Head of caudate nucleus (tissue), 42 donors: ENCODE measurements around the gene NXNL2.

Experiments used
- DNase-seq, 42 donors: peaks; one replicate each; pipeline versions ENCODE4 v3.0.0 to v3.0.0-alpha.2; 2020 to 2021; ENCODE audit warnings: mixed read lengths in 7 of 42
- intact Hi-C: fragments of 100-400 bp; cut with DNase I; formaldehyde crosslinking; loops from one replicate; pipeline ENCODE4 v1.15.0; 2022

Gene NXNL2

DNA sequence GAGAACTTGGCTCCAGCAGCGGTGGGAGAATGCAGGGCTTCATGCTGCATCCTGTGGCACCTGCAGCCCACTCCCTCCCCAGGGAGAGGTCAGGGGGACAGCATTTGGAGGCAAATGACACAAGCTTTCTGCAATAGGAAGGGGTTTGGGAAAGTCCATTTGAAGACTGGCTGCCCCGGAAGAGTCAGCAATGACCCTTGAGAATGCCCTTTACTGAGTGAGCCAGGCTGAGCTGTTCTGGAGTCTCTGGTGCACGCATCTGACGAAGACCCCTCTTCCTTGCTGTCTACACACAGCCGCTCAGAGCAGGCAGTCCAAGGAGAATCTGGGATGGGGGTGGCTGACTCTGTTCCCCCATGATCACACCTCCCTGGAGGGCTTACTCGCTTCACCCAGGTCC is 5.5 kb upstream of the NXNL2 start:
- intact Hi-C loops, result no loop called here
- peak in 1 of 42 donors; percentile 8 for DNase-seq

DNA sequence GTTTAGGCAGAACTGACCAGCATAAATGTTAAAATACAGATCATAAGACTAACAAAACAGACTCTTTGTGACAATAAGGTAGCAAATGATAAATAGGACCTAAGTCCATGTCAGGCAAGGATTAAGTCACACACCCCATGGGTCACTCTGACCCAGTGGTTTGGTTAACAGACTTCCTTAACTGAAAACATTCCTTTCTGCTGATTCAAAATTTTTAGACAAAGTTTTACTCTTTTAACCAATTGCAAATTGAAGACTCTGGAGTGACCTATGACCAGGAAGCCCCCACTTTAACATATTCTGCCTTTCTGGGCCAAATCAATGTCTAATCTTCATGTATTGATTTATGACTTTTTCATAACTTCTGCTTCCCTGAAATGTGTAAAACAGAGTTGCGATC is 4.9 kb upstream of the NXNL2 start:
- intact Hi-C loops, result no loop called here
- no peak for DNase-seq

DNA sequence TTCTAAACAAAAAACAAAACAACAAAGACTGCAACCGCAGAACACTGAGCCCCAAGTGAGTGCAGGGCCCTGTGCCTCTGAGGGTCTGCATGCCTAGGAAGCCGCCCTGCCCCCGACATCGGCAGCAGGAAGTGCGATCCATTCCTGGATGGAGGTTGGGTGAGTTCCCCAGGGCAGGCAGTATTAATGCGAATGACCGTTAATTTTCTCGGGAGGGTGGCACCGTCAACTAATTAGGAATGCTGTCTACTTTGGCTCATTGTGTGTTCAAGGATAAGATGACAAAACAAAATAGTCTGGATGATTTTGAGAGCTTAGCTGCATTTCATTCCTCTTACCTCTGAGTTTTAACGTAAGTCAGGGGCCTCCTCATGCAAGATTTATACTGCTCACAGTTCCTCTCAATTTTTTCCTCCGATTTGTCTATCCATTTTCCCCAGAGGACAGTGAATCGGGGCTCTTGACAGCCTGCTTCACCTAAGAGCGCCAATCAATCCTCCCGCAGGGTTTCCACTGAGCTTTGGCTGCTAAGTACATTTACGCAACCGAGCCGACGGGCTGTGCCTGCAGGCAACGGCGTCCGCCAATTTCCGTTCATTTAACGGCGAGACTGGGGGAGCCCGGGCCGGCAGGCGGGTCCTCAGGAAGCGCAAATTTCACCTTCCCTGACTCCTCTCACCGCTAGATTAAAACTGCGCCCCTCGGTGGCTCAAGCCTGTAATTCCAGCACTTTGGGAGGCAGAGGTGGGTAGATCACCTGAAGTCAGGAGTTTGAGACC is 2.9 kb upstream of the NXNL2 start:
- intact Hi-C loops, result no loop called here
- DNase-seq, result peak in 2 of 42 donors; percentile 4 to 11

DNA sequence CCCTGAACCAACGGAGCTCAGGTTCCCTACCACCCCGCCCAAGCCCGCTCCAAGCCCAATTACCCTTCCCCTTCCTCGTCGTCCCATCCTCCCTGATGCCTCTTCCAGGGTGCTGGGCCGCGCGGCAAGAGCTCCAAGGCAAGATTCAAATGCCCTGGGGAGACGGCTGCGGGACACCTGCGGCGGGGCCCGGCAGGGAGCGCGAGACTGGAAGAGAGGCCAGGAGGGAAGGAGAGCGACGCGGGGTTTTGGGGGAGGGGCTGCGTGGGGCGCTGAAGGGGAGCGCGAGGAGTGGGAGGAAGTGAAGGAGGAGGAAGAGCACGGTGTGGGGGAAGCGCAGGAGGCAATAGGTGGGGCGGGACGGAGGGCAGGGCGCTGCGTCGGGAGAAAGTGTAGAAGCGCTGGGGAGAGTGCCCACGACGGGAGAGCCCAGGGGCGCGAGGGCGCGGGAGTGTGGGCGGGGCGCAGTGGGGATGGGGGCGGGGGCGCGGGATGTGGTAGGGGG is 975 bp upstream of the NXNL2 start:
- intact Hi-C loops, result no loop called here

DNA sequence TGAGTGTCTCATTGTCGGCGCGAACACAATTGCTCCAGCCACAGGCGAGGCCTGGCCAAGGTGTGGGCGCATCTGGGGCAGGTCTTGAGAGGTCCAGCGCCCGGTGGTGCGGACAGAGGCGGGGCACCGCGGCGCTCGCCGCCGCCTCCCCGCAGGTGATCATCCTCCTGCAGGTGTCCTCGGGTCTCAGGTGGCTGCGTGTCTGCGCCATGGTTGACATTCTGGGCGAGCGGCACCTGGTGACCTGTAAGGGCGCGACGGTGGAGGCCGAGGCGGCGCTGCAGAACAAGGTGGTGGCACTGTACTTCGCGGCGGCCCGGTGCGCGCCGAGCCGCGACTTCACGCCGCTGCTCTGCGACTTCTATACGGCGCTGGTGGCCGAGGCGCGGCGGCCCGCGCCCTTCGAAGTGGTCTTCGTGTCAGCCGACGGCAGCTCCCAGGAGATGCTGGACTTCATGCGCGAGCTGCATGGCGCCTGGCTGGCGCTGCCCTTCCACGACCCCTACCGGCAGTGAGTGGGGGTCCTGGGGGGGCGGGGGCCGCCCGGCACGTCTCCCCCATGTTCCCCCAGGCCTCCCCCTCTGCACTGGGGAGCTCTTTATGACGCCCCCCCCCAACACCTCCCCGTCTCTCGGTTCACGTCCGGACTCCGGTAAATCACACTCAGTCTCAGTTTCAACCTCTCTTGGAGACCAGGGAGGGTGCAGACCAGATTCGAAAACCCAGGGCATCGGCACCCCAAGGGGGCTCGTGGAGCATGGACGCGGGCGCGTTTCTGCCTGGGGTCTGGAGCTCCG is 446 bp downstream of the NXNL2 start:
- peak in 9 of 42 donors; percentile 3 to 47 (median 23) for DNase-seq
- intact Hi-C loops, result no loop called here

More for the DNA sequence above, 975 bp upstream of the NXNL2 start:
- no peak for DNase-seq

DNA sequence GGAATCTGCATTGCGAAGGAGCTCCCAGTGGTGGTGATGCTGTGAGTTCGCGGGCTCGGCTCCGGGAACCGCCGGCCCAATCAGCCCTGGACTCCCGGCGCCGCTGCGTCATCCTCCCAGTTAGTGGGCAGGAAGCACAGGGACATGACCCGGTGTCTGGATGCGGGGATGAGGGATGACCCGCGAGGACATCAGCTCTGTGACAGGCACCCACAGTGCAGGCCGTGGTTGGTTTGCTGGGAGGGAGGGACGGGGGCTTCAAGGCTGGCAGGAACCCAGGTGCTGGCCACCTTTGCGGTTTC is 996 bp downstream of the NXNL2 start:
- peak in 1 of 42 donors; percentile 3 for DNase-seq

GRCh38 chr9:88536951-88537760 is 2.2 kb downstream of the NXNL2 start:
- intact Hi-C loops, result no loop called here
- no peak for DNase-seq

More for the DNA sequence above, 996 bp downstream of the NXNL2 start:
- intact Hi-C loops, result no loop called here

DNA sequence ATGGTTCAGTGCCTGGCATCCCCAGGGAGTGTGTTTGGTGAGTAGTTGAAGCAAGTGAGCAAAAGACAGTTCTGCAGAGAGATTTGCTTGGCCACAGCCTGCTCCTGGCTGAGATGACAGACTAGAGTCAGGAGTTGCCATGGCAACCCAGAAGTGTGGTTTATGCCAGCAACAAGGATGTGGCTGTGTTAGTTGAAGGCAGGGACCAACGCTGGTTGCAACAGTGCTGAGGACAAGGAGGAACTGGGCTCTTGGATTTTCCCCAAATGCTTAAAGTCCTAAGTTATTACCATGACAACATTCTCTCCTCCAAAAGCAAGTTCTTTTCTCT is 2.7 kb downstream of the NXNL2 start:
- DNase-seq, result peak; percentile 28 to 94 (median 74)
- intact Hi-C loops, result no loop called here

DNA sequence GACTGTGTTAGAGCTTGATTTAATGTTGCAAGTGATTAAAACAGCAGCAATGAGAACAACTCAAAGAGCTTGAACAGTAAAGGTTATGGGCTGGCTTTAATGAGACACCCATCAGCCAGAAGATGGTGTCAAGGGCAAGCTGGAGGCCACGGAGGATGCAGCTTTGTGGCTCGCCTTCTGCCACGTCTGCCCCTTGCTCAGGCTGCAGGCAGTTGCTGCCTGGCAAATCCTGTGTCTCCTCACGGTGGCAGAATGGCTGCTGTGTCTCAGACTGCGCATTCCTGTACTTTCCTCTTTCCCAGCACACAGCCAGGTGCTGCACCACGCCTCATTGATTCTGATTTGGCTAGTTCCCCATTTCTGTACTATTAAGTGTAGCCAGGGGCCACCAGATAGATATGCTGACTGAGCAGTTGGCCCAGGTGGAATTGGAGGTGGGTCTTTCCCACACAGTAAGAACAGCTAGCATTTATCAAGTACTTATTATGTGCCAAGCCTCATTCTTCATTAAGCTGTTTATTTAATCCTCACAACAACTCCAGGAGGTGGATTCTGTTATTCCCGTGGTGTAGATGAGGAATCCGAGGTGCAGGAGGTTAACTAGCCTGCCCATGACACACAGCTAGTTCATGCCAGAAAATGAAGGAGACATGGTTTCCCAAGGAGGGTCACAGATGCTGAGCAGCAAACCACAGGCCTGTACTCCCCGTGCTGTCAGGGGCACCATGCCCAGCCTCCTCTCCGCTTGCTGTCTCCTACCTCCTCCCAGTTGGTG is 3.5 kb downstream of the NXNL2 start:
- DNase-seq, result no peak
- intact Hi-C loops, result no loop called here

GRCh38 chr9:88539246-88539645 is 4.3 kb downstream of the NXNL2 start:
- intact Hi-C loops, result no loop called here
- no peak for DNase-seq

GRCh38 chr9:88540251-88540763 is 5.3 kb downstream of the NXNL2 start:
- intact Hi-C loops, result no loop called here
- no peak for DNase-seq

GRCh38 chr9:88544245-88544644 is 9.3 kb downstream of the NXNL2 start:
- no peak for DNase-seq
- intact Hi-C loops, result no loop called here

DNA sequence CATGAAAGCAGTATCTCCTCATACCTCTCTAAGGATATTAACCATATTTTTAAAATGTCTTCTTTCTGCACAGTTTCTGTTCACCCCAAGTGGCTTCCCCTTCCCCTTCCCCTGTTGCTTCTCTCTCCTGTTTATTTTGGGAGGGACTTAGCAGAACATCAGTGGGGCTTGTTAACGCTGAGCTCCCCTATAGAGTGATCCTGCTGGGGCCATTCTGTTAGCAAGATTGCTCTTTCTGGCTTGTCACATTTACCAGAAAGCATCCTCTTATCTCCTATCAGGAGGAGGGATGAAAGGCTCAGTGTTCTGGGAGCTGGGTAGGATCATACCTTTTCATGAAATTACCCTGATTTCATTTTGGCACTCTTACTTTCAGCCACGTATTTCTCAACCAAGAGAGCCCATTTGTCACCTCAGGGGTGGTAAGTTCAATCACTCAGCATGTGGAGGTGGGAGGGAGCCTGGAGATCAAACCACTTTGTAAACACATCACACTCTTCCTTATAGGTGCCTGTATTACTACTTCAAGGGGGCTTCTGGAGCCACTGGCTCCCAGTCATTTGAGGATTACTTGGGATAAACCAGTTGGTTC is 16.7 kb downstream of the NXNL2 start:
- intact Hi-C loops, result no loop called here
- no peak for DNase-seq

DNA sequence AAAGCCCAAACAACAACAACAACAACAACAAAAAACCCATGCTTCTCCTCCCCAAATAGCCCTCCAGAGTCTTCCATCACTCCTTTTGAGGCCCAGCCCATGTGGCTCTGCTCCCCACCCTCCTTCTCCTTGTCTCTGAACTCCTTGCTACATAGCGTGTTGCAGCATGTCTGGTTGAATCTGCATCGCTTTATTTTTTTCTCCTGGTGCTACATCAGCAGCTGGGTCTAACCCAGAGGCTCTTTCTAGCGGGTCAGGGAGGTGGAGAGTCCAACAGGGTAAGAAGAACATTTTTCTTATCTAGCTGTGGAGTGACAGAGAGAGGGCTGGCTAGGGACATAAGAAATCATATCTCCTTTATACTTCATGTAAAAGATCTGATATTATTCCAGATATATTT is 18.4 kb downstream of the NXNL2 start:
- intact Hi-C loops, result no loop called here
- no peak for DNase-seq

DNA sequence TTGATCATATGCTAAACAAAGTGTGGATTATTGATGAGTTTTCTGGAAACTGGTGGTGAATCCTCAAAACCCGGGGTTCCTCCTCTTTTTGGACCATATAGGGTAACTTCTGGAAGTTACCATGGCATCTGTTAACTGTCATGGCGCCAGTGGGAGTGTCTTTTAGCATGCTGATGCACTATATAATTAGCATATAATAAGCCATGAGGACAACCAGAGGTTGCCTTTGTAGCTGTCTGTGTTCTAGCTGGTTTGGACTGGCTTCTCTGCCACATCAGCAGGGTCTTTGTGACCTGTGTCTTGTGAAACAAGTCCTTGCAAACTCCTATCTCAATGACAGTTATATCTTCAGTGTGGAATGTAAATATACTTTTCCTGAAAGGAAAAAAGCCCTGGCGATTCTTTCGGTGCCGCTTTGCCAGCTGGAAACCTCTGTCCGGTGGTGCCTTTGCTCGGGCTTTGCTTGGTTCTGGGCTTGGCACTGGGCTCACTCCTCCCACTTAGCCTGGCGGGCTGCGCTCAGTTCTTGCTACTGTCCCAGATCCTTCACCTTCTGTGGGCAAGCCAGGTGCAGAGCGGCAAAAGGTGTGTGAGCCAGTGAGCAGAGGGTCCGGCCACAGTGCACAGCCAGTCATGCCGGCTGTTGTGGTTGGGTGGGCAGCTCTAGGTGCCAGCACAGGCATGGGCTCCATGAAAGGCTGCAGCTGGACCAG is 20.4 kb downstream of the NXNL2 start:
- no peak for DNase-seq
- intact Hi-C loops, result no loop called here

DNA sequence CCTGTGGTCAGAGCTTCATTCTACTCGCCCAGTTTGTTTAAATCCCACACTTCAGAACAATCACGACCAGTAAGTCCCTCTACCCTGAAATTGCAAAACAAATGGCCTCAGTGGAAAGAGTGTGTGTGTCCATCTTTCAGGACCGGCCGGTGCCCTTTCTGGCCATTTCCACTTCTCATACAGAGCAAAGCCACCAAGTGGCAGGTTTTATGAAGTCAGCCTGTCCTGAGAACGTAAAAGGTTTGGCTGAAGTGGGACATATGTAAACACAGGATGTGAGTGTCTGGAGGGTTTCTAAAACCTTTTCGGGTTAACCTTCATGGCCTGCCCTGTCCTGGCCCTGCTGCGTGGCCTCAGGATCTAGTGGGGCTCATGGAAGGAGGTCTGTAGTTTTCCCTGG is 24.7 kb downstream of the NXNL2 start:
- no peak for DNase-seq
- intact Hi-C loops, result no loop called here

- no peak for DNase-seq
Measured at GRCh38 chr9:88567870-88568269, 32.9 kb downstream of the NXNL2 start.

DNA sequence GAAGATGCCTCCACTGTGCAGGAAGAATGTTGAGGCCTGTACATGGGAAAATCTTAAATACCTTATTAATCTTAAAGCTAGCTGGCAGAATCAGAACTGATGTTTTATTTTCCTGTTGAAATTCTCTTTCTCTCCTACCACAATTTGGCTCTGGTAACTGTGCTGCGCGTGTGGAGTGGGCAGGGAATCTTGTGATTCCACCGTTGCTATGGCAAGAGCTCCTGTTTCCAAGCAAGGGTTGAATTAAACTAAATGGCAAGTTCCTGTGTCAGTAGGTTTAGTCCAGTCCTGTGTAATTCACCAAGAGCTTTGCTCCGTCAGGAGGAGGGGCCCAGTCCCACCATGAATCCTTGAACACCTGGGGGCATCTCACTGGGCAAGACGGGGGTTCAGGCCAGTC is 36.4 kb downstream of the NXNL2 start:
- peak; percentile 10 to 81 (median 56) for DNase-seq
- intact Hi-C loops, result no loop called here

More at GRCh38 chr9:88567870-88568269, 32.9 kb downstream of the NXNL2 start:
- intact Hi-C loops, result no loop called here
